Right renal pelvis (tissue), 4 donors: Measurements from ENCODE around the gene OST4. TPM values are rescaled to one million over a fixed set of nuclear protein-coding genes. Genes with fewer than 3 reads are reported as not detected.

Experiments
- DNase-seq, 4 donors: peaks; one replicate each; pipeline ENCODE4 v3.0.0-alpha.2; 2013; ENCODE audit warnings: low read depth in 4 of 4, low spot score in 3 of 4, missing footprints in 1 of 4
- polyA plus RNA-seq, 4 donors: library from polyadenylated mRNA; unstranded; fragments of 120-200 nt; gene quantifications; one replicate each; pipeline ENCODE4 v1.2.1, GENCODE V29; 2013; ENCODE audit not compliant: insufficient read length in 4 of 4

Gene OST4
- polyA plus RNA-seq, 4 donors, result 242 to 277 (median 260) TPM

- DNase-seq, result no peak
Measured at GRCh38 chr2:27057184-27057583, 14.3 kb downstream of the OST4 start.

GRCh38 chr2:27054721-27055120 is 16.7 kb downstream of the OST4 start:
- no peak for DNase-seq

- no peak for DNase-seq
Measured at GRCh38 chr2:27053776-27054175, 17.7 kb downstream of the OST4 start.

GRCh38 chr2:27053321-27053720 is 18.1 kb downstream of the OST4 start:
- no peak for DNase-seq

- DNase-seq, result no peak
Measured at GRCh38 chr2:27051902-27052645, 19.4 kb downstream of the OST4 start.

- DNase-seq, result peak; percentile 88 to 94 (median 90)
Measured at GRCh38 chr2:27050996-27051901, 20.2 kb downstream of the OST4 start, which contains the start of gene AGBL5. AGBL5 (plus strand) TSS chr2:27051668; CDS start chr2:27052959, 1,291 bp downstream.

- DNase-seq, result peak; percentile 91 to 95 (median 93)
Measured at GRCh38 chr2:27050281-27050995, 21.0 kb downstream of the OST4 start.

- DNase-seq, result peak in 1 of 4 donors; percentile 67
Measured at GRCh38 chr2:27049422-27050280, 21.8 kb downstream of the OST4 start.

GRCh38 chr2:27042985-27043634 is 28.3 kb downstream of the OST4 start:
- no peak for DNase-seq

GRCh38 chr2:27042159-27042661 is 29.2 kb downstream of the OST4 start:
- no peak for DNase-seq

- DNase-seq, result peak in 3 of 4 donors; percentile 51 to 72 (median 56)
Measured at GRCh38 chr2:27041752-27042151, 29.7 kb downstream of the OST4 start.

GRCh38 chr2:27040282-27040681 is 31.2 kb downstream of the OST4 start:
- no peak for DNase-seq

- no peak for DNase-seq
Measured at GRCh38 chr2:27039871-27040270, 31.6 kb downstream of the OST4 start.

GRCh38 chr2:27039426-27039825 is 32.0 kb downstream of the OST4 start:
- no peak for DNase-seq

GRCh38 chr2:27038631-27039339 is 32.7 kb downstream of the OST4 start:
- no peak for DNase-seq

- no peak for DNase-seq
Measured at GRCh38 chr2:27038012-27038411, 33.4 kb downstream of the OST4 start.

- DNase-seq, result no peak
Measured at GRCh38 chr2:27033253-27033852, 38.1 kb downstream of the OST4 start.
